GM13977 (cell line): ENCODE results near the gene ESRRG.

Source experiments
- DNase-seq: peaks from one replicate; pipeline ENCODE4 v3.0.0; 2012; ENCODE audit warnings: low spot score
- in situ Hi-C: fragments of 300-500 bp; cut with MboI; formaldehyde crosslinking; loops from one replicate; pipeline ENCODE4 v1.12.0; 2022; ENCODE audit warnings: low sequenced_read_pairs, low pct_unique_long_range_greater_than_20kb, mixed read lengths, inconsistent platforms; ENCODE audit not compliant: unreplicated experiment
- TF ChIP-seq, protein P1 (sequence below): IDR thresholded peaks from 2 replicates; pipeline ENCODE4 v1.5.1; 2012; ENCODE audit warnings: mild to moderate bottlenecking, control low read depth; ENCODE audit not compliant: insufficient read depth; ENCODE audit errors: extremely low read depth, missing control alignments

ESRRG gene

DNA sequence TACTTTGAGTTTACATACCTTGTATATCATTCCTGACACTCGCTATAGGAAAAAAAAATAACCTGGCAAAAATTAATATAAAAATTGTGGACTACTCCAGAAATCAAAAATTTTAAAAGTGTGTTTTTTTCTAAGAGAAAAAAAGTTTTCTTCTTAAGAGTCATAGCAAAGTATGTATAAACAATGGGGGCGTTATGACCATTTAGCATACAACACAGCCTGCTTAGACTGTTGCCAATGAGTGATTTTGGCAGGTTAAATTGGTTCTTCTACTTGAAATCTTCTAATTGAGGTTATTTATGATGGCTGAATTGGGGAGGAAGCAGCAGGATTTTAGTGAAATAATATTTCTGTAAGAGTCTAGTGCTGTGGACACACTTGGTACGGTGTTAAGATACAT, 169.5 kb downstream of the ESRRG start:
- in situ Hi-C loops = no loop called here
- TF ChIP-seq, protein P1, sequence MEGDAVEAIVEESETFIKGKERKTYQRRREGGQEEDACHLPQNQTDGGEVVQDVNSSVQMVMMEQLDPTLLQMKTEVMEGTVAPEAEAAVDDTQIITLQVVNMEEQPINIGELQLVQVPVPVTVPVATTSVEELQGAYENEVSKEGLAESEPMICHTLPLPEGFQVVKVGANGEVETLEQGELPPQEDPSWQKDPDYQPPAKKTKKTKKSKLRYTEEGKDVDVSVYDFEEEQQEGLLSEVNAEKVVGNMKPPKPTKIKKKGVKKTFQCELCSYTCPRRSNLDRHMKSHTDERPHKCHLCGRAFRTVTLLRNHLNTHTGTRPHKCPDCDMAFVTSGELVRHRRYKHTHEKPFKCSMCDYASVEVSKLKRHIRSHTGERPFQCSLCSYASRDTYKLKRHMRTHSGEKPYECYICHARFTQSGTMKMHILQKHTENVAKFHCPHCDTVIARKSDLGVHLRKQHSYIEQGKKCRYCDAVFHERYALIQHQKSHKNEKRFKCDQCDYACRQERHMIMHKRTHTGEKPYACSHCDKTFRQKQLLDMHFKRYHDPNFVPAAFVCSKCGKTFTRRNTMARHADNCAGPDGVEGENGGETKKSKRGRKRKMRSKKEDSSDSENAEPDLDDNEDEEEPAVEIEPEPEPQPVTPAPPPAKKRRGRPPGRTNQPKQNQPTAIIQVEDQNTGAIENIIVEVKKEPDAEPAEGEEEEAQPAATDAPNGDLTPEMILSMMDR = no peak
- no peak for DNase-seq

DNA sequence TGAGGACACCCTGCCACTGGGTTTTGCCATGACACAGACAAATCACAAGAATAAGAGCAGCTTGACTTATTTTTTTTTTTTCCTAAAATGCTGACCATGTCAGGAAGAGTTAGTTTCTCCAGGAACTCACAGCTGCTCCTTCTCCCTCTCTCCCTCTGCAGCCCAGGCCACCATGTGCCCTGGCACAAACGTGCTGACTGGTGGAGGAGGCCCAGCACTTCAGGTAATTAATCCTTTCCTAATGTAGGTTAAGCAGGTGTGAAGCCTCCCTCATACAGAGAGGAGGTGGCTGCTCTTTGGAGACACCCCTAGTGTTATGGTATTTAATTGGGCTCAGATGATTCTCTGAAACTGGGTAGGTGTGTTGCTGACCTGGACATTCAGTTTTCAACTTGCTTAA, 170.2 kb downstream of the ESRRG start:
- TF ChIP-seq, protein P1 = no peak
- in situ Hi-C loops = no loop called here
- DNase-seq = no peak

DNA sequence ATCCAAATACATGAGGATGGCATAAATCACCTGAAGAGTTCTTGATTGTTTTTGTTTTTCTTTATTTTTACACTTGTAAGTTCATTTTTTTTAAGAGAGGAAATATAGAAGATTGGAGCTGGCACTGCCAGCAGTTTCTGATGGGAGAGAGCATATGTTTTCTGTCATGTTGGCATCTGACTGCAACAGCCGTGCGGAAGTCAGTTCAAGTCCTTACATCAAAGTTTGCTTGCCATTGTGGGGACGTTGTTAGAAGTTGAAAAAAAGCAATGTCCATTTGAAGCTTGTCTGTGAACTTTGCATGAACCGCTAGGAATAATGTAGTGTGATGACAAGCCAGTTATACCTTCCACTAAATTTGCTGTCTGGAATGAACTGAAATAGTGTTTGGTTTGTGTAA, 173.4 kb downstream of the ESRRG start:
- DNase-seq = no peak
- TF ChIP-seq, protein P1 = no peak
- in situ Hi-C loops = no loop called here

DNA sequence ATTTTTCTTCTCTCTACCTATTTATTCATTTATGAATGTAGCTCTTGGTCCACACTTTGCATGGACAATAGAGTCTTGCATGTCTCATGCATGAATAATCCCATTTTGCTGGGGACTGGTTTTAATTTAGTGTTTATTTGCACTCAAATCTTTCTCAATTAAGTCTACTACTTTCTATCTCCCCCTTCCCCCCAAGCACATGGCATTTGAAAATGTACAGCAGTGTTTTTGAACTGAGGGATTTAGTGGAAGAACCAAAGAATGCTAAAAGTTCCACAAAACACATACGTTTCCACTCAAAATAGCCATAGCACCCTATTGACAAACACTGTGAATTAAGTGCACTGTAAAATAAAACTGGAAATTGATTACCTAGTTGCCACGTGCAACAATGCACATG, 180.5 kb downstream of the ESRRG start:
- TF ChIP-seq, protein P1 = no peak
- in situ Hi-C loops = no loop called here
- no peak for DNase-seq

DNA sequence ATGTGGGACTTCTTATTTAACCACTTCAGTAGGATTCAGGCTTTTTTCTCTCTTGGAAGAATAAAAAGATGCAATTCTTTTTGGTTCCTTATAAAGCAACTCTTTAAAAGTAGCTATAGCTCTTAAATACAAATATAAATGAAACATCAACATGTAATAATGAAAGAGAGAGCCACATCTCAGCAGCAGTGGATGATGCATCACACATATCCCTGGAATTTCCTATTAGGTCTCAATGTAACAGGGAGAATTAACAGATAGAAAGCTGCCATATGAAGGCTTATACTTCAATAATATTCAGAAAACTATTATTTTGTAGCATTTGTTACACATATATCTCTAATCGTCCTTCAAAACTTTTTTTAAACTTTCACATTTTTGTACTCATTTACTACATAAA, 181.0 kb downstream of the ESRRG start:
- no peak for DNase-seq
- in situ Hi-C loops = no loop called here
- TF ChIP-seq, protein P1 = no peak

DNA sequence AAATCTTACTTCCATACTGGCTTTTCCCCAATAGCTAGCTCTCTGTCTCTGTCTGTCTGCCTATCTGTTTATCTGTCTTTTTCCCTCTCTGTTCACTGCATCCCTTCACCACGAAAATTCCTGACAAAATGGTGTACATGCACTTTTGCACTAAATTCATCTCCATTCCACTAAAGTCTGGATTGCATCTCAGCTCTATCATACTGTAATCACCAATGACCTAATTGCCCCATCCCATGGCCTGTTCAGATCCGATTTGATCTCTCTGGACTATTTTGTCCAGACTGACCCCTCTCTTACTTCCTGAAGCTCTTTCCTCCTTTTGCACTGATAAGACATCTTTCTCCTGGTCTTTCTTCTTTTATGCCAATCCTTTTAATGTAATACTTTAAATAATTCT, 187.5 kb downstream of the ESRRG start:
- in situ Hi-C loops = no loop called here
- no peak for DNase-seq
- TF ChIP-seq, protein P1 = no peak

DNA sequence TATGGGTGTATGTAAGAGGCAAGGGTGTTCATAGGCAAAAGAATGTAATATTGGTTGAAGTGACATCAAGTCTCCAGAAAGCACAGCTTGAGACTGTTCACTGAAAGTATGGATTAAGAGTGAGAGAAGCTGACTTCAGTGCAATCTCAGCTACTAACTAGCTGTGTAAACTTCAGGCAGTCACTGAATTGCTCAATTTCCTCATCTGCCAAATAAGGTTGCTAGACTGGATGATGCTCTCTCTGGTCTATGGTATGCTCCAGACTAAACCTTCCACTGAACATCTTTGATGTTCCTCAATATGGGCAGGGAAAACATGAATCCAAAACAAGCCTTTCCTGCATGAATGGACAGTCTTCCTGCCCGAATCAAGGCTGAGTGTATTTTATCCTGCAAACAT, 188.2 kb downstream of the ESRRG start:
- in situ Hi-C loops = no loop called here
- no peak for DNase-seq
- TF ChIP-seq, protein P1 = no peak
